ENCODE measurements around the gene CACNG3. TPM values are rescaled to one million over a fixed set of nuclear protein-coding genes. Genes with fewer than 3 reads are reported as not detected.

The CACNG3 gene
- total and polyA plus RNA-seq, 2 donors (not counting 3 experiments of a cell fraction or from before 2014, with no cell fraction given): not detected

DNA sequence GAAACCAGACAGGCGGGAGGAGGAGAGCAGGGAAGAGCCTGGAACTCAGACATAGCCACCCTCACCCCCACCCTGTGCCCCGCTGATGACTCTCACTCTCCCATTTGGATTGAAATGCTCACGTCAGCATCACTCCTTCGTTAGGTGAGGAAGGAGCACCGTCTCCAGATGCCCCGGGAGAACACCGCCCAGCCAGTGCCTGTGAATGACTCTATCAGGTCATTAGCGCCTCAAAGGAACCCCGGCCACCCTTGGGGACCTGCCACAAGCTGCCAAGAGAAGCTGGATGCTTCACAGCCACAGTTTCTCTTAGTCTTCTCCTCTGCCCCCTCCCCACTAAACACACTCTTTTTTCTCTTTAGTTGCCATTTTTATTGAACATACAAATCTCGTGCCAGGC is 66.0 kb downstream of the CACNG3 start:
- no peak overlapping the region for H2AFZ ChIP-seq (ENCODE audit: low read depth, low read length)
- POLR2A ChIA-PET: no interaction called here
- H3K9ac ChIP-seq (replicated peaks; ENCODE audit: extremely low read depth, insufficient read depth, low read length): no peak overlapping the region

More for the DNA sequence above, 66.0 kb downstream of the CACNG3 start:
- no peak overlapping the region for H3K4me2 ChIP-seq (ENCODE audit: insufficient read depth, low read length)
- H3K27ac ChIP-seq (ENCODE audit: insufficient read depth, low read depth, low read length): no peak overlapping the region
- dilution Hi-C loops (cut with MboI; ENCODE audit: extremely low pct_ligation_motif_present, low sequenced_read_pairs) (no loop called here), intact Hi-C loops (cut with micrococcal nuclease) (no loop called here)
- no peaks in the 10 kb centered on the region for H4K20me1 ChIP-seq (replicated peaks; ENCODE audit: control insufficient read depth, extremely low read depth, insufficient read depth, low read length)
- TF ChIP-seq, protein P1, sequence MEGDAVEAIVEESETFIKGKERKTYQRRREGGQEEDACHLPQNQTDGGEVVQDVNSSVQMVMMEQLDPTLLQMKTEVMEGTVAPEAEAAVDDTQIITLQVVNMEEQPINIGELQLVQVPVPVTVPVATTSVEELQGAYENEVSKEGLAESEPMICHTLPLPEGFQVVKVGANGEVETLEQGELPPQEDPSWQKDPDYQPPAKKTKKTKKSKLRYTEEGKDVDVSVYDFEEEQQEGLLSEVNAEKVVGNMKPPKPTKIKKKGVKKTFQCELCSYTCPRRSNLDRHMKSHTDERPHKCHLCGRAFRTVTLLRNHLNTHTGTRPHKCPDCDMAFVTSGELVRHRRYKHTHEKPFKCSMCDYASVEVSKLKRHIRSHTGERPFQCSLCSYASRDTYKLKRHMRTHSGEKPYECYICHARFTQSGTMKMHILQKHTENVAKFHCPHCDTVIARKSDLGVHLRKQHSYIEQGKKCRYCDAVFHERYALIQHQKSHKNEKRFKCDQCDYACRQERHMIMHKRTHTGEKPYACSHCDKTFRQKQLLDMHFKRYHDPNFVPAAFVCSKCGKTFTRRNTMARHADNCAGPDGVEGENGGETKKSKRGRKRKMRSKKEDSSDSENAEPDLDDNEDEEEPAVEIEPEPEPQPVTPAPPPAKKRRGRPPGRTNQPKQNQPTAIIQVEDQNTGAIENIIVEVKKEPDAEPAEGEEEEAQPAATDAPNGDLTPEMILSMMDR (IDR thresholded peaks at IDR 0.05; ENCODE audit: extremely low read depth in 1 of 2, insufficient read depth in 1 of 2, low read depth in 1 of 2, low read length in 2 of 2): no peak
- TF ChIP-seq POLR2AphosphoS5 (IDR thresholded peaks at IDR 0.05; ENCODE audit: insufficient read depth, low read depth, low read length) (no peak), GATA2 (IDR thresholded peaks at IDR 0.05; ENCODE audit: insufficient read depth, insufficient read length, low read depth, low read length) (no peak), POLR2A (IDR thresholded peaks at IDR 0.05; ENCODE audit: low read depth, low read length) (no peak), JUN (IDR thresholded peaks at IDR 0.05; ENCODE audit: borderline replicate concordance, insufficient read depth, insufficient read length, low read depth) (no peak), MAX (IDR thresholded peaks at IDR 0.05; ENCODE audit: insufficient read depth, insufficient read length) (no peak), MYC (IDR thresholded peaks at IDR 0.05; ENCODE audit: low read depth, low read length) (no peak), FOS (IDR thresholded peaks at IDR 0.05; ENCODE audit: borderline replicate concordance, insufficient read depth, low read length) (no peak), EZH2 (IDR thresholded peaks at IDR 0.05; ENCODE audit: borderline replicate concordance, low read depth, low read length, severe bottlenecking) (no peak)
- no TSS peak for BruUV-seq (replicated peaks)
- CTCF ChIA-PET: interaction anchor here (1.5 kb wide), 1 partner anchor 251 kb away, joined by 3 read pairs; no protein-coding TSS in a partner anchor
- DNase-seq (ENCODE audit: low read depth, low spot score) (no peak), FAIRE-seq (no peak)
- H3K9me1 ChIP-seq (replicated peaks; ENCODE audit: control insufficient read depth, extremely low read depth, insufficient read depth, low read length): no peaks in the 10 kb centered on the region
- H3K79me2 ChIP-seq (ENCODE audit: control insufficient read depth, insufficient read depth, low read length): no peaks in the 10 kb centered on the region
- no peaks in the 10 kb centered on the region for H3K27me3 ChIP-seq (ENCODE audit: control insufficient read depth in 2 of 2, insufficient read depth in 2 of 2, low read length in 2 of 2)
- no peaks in the 10 kb centered on the region for H3K9me3 ChIP-seq (replicated peaks; ENCODE audit: control insufficient read depth, insufficient read depth, low read length)
- H3K4me1 ChIP-seq (ENCODE audit: control insufficient read depth, extremely low read depth, insufficient read depth, low read length): no peaks in the 10 kb centered on the region
- H3K36me3 ChIP-seq (ENCODE audit: control insufficient read depth in 2 of 2, extremely low read depth in 1 of 2, insufficient read depth in 2 of 2, low read length in 2 of 2): no peaks in the 10 kb centered on the region
- H3K4me3 ChIP-seq (replicated peaks in 1 of 3; ENCODE audit: insufficient read depth in 1 of 3, low read depth in 1 of 3, low read length in 3 of 3): no peak overlapping the region
